SU-DHL-6 (cell line): ENCODE results near the gene NPNT.

ENCODE experiments used
- EZH2phosphoT487 ChIP-seq: fragments of 200-600 bp; sonication (generic), shearing (Covaris generic); conservative IDR thresholded peaks from 2 replicates; pipeline ENCODE4 v1.6.1; 2018; ENCODE audit warnings: mild to moderate bottlenecking, antibody characterized with exemption, low read length, moderate library complexity, mixed read lengths
- TF ChIP-seq, protein P1 (sequence below): fragments of 200-600 bp; sonication (generic); IDR thresholded peaks from one replicate; pipeline ENCODE4 v1.5.1; 2017; ENCODE audit warnings: antibody characterized with exemption, mild to moderate bottlenecking, low read length, moderate library complexity; ENCODE audit not compliant: insufficient read depth, poor library complexity, severe bottlenecking

DNA sequence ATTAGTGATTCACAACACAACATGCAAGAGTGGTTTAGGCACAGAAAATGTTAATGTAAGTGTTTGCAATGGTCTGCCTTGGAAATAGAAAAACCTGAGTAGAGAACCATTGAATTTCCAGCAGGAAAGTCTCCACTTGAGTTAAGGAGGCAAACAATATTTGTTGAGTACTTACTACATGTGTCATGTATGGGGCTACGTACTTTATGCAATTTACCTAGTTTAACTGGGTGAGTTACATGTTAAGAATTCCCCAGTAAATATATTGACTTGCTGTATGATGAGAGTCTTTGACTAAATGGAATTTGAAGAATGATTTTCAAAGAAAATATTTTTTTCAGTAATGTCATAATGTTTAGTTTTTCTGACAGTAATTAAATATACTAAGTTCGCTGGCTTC, 7.8 kb upstream of the NPNT start:
- TF ChIP-seq, protein P1, sequence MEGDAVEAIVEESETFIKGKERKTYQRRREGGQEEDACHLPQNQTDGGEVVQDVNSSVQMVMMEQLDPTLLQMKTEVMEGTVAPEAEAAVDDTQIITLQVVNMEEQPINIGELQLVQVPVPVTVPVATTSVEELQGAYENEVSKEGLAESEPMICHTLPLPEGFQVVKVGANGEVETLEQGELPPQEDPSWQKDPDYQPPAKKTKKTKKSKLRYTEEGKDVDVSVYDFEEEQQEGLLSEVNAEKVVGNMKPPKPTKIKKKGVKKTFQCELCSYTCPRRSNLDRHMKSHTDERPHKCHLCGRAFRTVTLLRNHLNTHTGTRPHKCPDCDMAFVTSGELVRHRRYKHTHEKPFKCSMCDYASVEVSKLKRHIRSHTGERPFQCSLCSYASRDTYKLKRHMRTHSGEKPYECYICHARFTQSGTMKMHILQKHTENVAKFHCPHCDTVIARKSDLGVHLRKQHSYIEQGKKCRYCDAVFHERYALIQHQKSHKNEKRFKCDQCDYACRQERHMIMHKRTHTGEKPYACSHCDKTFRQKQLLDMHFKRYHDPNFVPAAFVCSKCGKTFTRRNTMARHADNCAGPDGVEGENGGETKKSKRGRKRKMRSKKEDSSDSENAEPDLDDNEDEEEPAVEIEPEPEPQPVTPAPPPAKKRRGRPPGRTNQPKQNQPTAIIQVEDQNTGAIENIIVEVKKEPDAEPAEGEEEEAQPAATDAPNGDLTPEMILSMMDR, result no peak
- TF ChIP-seq EZH2phosphoT487, result no peak
